ENCODE data around the gene GPR137.

Gene GPR137

GRCh38 chr11:64263947-64264317 lies 21.7 kb upstream of the GPR137 start:
- no peak for DNase-seq (ENCODE audit: low spot score)
- TF ChIP-seq, protein P1, sequence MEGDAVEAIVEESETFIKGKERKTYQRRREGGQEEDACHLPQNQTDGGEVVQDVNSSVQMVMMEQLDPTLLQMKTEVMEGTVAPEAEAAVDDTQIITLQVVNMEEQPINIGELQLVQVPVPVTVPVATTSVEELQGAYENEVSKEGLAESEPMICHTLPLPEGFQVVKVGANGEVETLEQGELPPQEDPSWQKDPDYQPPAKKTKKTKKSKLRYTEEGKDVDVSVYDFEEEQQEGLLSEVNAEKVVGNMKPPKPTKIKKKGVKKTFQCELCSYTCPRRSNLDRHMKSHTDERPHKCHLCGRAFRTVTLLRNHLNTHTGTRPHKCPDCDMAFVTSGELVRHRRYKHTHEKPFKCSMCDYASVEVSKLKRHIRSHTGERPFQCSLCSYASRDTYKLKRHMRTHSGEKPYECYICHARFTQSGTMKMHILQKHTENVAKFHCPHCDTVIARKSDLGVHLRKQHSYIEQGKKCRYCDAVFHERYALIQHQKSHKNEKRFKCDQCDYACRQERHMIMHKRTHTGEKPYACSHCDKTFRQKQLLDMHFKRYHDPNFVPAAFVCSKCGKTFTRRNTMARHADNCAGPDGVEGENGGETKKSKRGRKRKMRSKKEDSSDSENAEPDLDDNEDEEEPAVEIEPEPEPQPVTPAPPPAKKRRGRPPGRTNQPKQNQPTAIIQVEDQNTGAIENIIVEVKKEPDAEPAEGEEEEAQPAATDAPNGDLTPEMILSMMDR (IDR thresholded peaks at IDR 0.05; ENCODE audit: extremely low read depth, insufficient read depth, missing control alignments), result no peak
- in situ Hi-C loops (cut with MboI; ENCODE audit: low pct_unique_long_range_greater_than_20kb, low sequenced_read_pairs, unreplicated experiment), result no loop called here

- DNase-seq (ENCODE audit: low spot score), result no peak
- in situ Hi-C loops (cut with MboI; ENCODE audit: low pct_unique_long_range_greater_than_20kb, low sequenced_read_pairs, unreplicated experiment), result no loop called here
- TF ChIP-seq, protein P1 (IDR thresholded peaks at IDR 0.05; ENCODE audit: extremely low read depth, insufficient read depth, missing control alignments), result no peak
Measured at GRCh38 chr11:64264371-64264852, 21.2 kb upstream of the GPR137 start.

- in situ Hi-C loops (cut with MboI; ENCODE audit: low pct_unique_long_range_greater_than_20kb, low sequenced_read_pairs, unreplicated experiment), result no loop called here
- TF ChIP-seq, protein P1 (IDR thresholded peaks at IDR 0.05; ENCODE audit: extremely low read depth, insufficient read depth, missing control alignments), result no peak
- no peak for DNase-seq (ENCODE audit: low spot score)
Measured at GRCh38 chr11:64265176-64266160, 20.2 kb upstream of the GPR137 start.

DNA sequence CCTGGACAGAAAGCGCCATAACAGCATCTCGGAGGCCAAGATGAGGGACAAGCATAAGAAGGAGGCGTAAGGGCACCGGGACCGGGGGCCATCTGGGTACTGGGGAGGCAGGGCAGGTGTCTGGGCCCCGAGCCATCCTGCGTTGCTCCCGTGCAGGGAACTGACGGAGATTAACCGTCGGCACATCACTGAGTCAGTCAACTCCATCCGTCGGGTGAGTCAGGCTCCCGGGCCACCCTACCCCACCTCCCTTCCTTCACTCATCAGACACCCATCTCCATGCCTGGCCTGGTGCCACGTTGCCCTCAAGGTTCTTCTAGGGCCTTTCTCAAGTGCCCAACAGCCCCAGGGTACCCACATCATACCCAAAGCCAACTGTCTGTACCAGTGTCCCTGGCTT lies 19.3 kb upstream of the GPR137 start:
- in situ Hi-C loops (cut with MboI; ENCODE audit: low pct_unique_long_range_greater_than_20kb, low sequenced_read_pairs, unreplicated experiment), result no loop called here
- TF ChIP-seq, protein P1 (IDR thresholded peaks at IDR 0.05; ENCODE audit: extremely low read depth, insufficient read depth, missing control alignments), result no peak
- DNase-seq (ENCODE audit: low spot score), result no peak

GRCh38 chr11:64267207-64267945 lies 18.3 kb upstream of the GPR137 start:
- DNase-seq (ENCODE audit: low spot score), result no peak
- in situ Hi-C loops (cut with MboI; ENCODE audit: low pct_unique_long_range_greater_than_20kb, low sequenced_read_pairs, unreplicated experiment), result no loop called here
- TF ChIP-seq, protein P1 (IDR thresholded peaks at IDR 0.05; ENCODE audit: extremely low read depth, insufficient read depth, missing control alignments), result no peak

DNA sequence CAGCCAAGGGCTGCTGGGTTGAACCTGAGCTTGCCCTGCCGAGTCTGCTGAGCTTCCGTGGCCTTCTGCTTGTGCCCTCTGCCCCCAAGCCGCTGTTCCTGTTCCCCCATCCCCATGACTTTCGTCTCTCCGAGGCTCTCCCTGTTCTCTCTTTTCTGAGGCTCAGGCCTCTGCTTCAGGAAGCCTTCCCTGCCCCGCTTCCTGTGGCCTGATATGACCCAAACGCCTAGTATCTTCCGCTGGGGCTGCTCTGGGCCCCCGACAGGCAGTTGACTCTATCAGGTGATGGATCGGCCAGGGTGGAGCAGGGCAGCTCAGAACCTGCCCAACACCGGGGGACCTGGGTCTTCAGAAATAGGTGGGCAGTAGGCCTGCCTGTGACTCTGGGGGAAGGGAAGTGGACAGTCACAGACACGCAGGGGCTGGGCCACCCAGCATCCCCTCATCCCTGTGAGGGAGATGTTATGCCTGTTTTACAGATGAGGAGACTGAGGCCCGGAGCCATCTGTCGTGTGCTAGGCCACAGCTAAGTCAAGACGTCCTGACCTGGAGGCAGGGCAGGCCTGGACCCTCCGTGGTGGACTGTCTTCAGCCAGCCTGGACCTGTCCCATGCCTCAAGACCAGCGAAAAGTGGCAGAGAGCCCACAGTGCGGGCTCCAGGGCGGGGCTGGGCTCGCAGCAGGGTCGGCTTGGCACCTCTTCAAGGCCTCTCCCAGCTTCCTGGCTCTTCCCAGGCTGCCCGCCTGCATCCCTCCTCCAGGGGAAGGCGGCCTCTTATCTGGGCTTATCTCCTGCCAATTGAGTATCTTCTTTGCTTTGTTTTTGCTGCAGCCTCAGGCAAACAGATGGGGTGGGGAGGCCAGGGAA lies 17.4 kb upstream of the GPR137 start:
- DNase-seq (ENCODE audit: low spot score), result no peak
- TF ChIP-seq, protein P1 (IDR thresholded peaks at IDR 0.05; ENCODE audit: extremely low read depth, insufficient read depth, missing control alignments), result no peak
- in situ Hi-C loops (cut with MboI; ENCODE audit: low pct_unique_long_range_greater_than_20kb, low sequenced_read_pairs, unreplicated experiment), result no loop called here
